ENCODE data around the gene EIF2S1. TPM values are rescaled to one million over a fixed set of nuclear protein-coding genes. Genes with fewer than 3 reads are reported as not detected.

The EIF2S1 gene
- total and polyA plus RNA-seq, 2 of the 13 experiments (the other 11 are each of a cell fraction or from before 2014, with no cell fraction given): 49.1 to 246 TPM

DNA sequence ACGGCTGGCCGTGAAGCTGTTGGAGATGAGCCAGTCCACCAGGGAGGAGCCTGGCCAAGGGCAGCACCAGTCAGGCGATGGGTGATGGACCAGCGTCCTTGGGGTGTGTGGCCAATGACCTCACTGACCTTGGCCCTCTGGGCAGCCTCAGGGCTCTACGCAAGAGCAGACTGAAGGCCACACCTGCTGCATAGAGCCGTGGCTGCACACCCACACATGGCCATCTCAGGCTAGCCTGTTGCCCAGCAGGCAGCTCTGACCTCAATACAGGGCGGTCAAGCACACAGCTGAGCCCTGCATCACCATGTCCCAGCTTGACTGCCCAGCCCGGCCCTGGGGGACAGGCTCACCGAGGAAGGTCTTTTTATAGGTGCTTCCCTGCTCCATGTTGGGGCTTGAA lies 32.7 kb downstream of the EIF2S1 start:
- Histone ChIP-seq H3K36me3 (replicated peaks in 1 of 2; ENCODE audit: control insufficient read depth in 1 of 2, insufficient read depth in 2 of 2, low read length in 2 of 2) (no peaks in the 10 kb centered on the region), H2AFZ (ENCODE audit: low read length) (no peak overlapping the region), H3K4me3 (replicated peaks in 1 of 3; ENCODE audit: insufficient read depth in 1 of 3, low read depth in 2 of 3, low read length in 3 of 3) (no peak overlapping the region), H3K4me1 (ENCODE audit: insufficient read depth, low read length) (peaks cover 55% of the 10 kb centered on the region), H3K9ac (ENCODE audit: insufficient read depth, low read depth, low read length) (no peak overlapping the region), H3K9me3 (ENCODE audit: low read length) (no peaks in the 10 kb centered on the region), H3K27ac (ENCODE audit: extremely low read length, insufficient read depth, low read length) (no peak overlapping the region), H3K4me2 (ENCODE audit: low read depth, low read length) (peak overlapping the region; percentile 10; the same call in 1 of the 2 replicates), H3K27me3 (ENCODE audit: control insufficient read depth in 1 of 2, insufficient read depth in 2 of 2, low read length in 2 of 2) (no peaks in the 10 kb centered on the region; a peak in 1 of 5 replicates), H4K20me1 (ENCODE audit: insufficient read depth, low read length) (no peaks in the 10 kb centered on the region), H3K79me2 (ENCODE audit: insufficient read depth, low read length) (no peaks in the 10 kb centered on the region)
- intact Hi-C loops (cut with micrococcal nuclease; ENCODE audit: unreplicated experiment) (no loop called here), in situ Hi-C loops (cut with HindIII; ENCODE audit: extremely low pct_ligation_motif_present, low pct_unique_long_range_greater_than_20kb) (no loop called here)
- WGBS (ENCODE audit: low lambda C conversion rate): no CpG with 5 or more reads among the region's 9 CpGs
- ChIA-PET CTCF (ENCODE audit: low intra/inter-chr PET ratio, low total read pairs) (no interaction called here), POLR2A (no interaction called here)
- no TSS peak for BruUV-seq (replicated peaks)
- FAIRE-seq (no peak), ATAC-seq (peak; percentile 62), DNase-seq (ENCODE audit: low spot score) (no peak)
- TF ChIP-seq ZNF350 (CRISPR knock-in tag; IDR thresholded peaks at IDR 0.05; ENCODE audit: borderline replicate concordance, low read depth): 0 out of 2 replicates have a peak, but pooled peaks have one; percentile 28
- TF ChIP-seq BORCS8-MEF2B (CRISPR knock-in tag; IDR thresholded peaks at IDR 0.05): 0 out of 2 replicates have a peak, but pooled peaks have one; percentile 12
- no peak for TF ChIP-seq WIZ (CRISPR knock-in tag; IDR thresholded peaks at IDR 0.05)
- peak; percentile 28; the same call in 1 of the 2 replicates for TF ChIP-seq ZNF768 (CRISPR knock-in tag; IDR thresholded peaks at IDR 0.05)
- no peak for TF ChIP-seq ISX (CRISPR knock-in tag; conservative IDR thresholded peaks at IDR 0.05)
- TF ChIP-seq KDM5B (CRISPR knock-in tag; IDR thresholded peaks at IDR 0.05; ENCODE audit: borderline replicate concordance): peak; percentile 50; the same call in 1 of the 2 replicates
- no peak for TF ChIP-seq TAF1 (CRISPR knock-in tag; IDR thresholded peaks at IDR 0.05)
- TF ChIP-seq FOXK1 (CRISPR knock-in tag; IDR thresholded peaks at IDR 0.05; ENCODE audit: borderline replicate concordance, low read depth): no peak
- peak; percentile 41; the same call in 1 of the 2 replicates for TF ChIP-seq ZMYM4 (CRISPR knock-in tag; IDR thresholded peaks at IDR 0.05)
- TF ChIP-seq NR2F1 (CRISPR knock-in tag; IDR thresholded peaks at IDR 0.05): peak in 1 of 2 experiments; percentile 65; a peak in 2 of 4 replicates
- TF ChIP-seq ZNF687 (CRISPR knock-in tag; IDR thresholded peaks at IDR 0.05): peak; percentile 63
- TF ChIP-seq ZNF292 (CRISPR knock-in tag; IDR thresholded peaks at IDR 0.05; ENCODE audit: borderline replicate concordance, low read depth): peak; percentile 16; the same call in 1 of the 2 replicates
- TF ChIP-seq FOSL2 (CRISPR knock-in tag; IDR thresholded peaks at IDR 0.05): 0 out of 2 replicates have a peak, but pooled peaks have one; percentile 11
- 0 out of 2 replicates have a peak, but pooled peaks have one; percentile 14 for TF ChIP-seq ARID5B (CRISPR knock-in tag; IDR thresholded peaks at IDR 0.05)
- TF ChIP-seq BHLHE40 (IDR thresholded peaks at IDR 0.05; ENCODE audit: low read length): no peak
- peak; percentile 60; the same call in 1 of the 2 replicates for TF ChIP-seq RXRA (CRISPR knock-in tag; IDR thresholded peaks at IDR 0.05)
- TF ChIP-seq ATM (IDR thresholded peaks at IDR 0.05; ENCODE audit: borderline replicate concordance): no peak
